Right lung (tissue), 5 donors: Measurements from ENCODE around the gene HPX. TPM values are rescaled to one million over a fixed set of nuclear protein-coding genes. Genes with fewer than 3 reads are reported as not detected.

Source experiments
- DNase-seq, 2 donors: peaks; one replicate each; pipeline ENCODE4 v3.0.0-alpha.2; 2013
- polyA plus RNA-seq, 5 donors: library from polyadenylated mRNA; unstranded; fragments of 120-200 nt; gene quantifications; one replicate each; pipeline versions ENCODE4 v1.2.1 to v1.2.3, GENCODE V29; 2013; ENCODE audit warnings: inconsistent platforms in 1 of 5, low replicate concordance in 1 of 5; ENCODE audit not compliant: insufficient read length in 5 of 5, insufficient read depth in 1 of 5

The HPX gene
- polyA plus RNA-seq, 5 donors = 5.3 to 8.8 (median 8.7) TPM

DNA sequence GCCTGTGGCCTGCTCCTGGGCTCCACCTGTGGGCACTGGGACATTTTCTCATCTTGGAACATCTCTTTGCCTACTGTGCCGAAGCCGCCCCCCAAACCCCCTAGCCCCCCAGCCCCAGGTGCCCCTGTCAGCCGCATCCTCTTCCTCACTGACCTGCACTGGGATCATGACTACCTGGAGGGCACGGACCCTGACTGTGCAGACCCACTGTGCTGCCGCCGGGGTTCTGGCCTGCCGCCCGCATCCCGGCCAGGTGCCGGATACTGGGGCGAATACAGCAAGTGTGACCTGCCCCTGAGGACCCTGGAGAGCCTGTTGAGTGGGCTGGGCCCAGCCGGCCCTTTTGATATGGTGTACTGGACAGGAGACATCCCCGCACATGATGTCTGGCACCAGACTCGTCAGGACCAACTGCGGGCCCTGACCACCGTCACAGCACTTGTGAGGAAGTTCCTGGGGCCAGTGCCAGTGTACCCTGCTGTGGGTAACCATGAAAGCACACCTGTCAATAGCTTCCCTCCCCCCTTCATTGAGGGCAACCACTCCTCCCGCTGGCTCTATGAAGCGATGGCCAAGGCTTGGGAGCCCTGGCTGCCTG is 49.2 kb downstream of the HPX start:
- DNase-seq = no peak

GRCh38 chr11:6390718-6391469 is 49.9 kb downstream of the HPX start:
- DNase-seq = no peak

DNA sequence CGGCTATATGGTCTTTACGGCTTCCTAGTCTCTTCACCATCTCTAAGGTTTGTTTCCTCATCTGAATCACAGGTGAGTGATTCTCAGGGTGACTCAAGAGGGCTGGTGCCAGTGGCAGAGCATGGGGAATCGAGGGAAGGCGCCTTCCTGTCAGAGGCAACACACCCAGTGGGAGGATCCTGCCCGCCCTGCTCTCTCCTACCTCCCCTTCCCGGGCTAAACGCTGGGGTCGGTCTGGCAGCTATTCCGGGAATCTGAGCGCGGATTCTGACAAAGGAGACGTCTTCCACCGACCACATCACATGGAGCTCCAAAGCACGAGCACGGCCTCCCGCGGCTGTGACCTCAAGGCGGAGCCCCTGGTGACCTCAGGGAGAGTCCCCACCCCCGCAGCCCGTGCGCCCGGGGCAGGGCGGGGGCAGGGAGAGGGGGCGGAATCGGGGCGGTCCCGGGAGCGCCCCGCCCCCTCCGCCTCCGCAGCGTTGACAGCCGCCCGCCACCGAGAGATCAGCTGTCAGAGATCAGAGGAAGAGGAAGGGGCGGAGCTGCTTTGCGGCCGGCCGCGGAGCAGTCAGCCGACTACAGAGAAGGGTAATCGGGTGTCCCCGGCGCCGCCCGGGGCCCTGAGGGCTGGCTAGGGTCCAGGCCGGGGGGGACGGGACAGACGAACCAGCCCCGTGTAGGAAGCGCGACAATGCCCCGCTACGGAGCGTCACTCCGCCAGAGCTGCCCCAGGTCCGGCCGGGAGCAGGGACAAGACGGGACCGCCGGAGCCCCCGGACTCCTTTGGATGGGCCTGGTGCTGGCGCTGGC is 50.7 kb downstream of the HPX start, which contains the start of gene SMPD1:
SMPD1 (plus strand) TSS at position 570 of the 813 bp plus-strand sequence; CDS start at position 695, 125 bp downstream.
- peak; percentile 89 to 91 for DNase-seq

- DNase-seq = no peak
Measured at GRCh38 chr11:6388748-6389147, 52.0 kb downstream of the HPX start.

DNA sequence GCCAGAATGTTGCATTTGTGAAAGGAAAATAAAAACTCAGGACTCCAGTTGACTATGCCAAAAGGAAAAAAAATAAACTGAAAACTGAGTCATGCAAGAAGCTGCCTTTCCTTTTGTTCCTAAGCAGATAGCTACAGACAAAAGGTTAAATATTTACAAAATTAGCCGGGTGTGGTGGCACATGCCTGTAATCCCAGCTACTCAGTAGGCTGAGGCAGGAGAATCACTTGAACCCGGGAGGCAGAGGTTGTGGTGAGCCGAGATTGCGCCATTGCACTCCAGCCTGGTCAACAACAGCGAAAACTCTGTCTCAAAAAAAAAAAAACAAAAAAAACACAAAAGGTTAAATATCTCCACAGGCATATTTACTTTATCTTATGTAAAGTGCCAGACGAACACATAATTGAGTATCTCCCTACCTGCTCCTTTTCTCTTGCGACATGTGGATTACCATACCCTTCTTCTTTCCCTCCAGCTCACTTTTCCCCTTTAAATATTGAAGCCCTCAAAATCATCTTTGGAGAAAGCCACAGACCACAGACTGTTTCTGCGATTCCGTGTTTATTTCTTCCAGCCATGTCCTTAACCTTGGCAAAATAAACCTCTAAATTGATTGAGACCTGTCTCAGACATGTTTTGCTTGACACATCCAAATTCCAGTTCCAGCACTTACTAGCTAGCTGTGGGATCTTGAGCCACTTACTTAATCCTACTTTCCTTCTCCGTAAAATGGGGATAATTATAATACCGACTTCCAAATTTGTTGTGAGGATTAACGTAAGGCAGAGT is 52.8 kb downstream of the HPX start:
- DNase-seq = no peak

GRCh38 chr11:6385046-6385777 is 55.6 kb downstream of the HPX start:
- no peak for DNase-seq

Other genes with a start within 250 kb of the HPX start
- gene OR52W1, start 241.8 kb downstream of the HPX start, polyA plus RNA-seq = under 1 TPM in 1 of 5 donors, not detected in 4; 0.22 TPM
- 1 to 10 TPM in 3 of 5 donors, under 1 TPM in 2; 0.60 to 1.8 (median 1.1) TPM for gene C11orf42, start 235.4 kb downstream of the HPX start, polyA plus RNA-seq
- gene FHIP1B, start 206.4 kb downstream of the HPX start, polyA plus RNA-seq = 10 to 100 TPM; 45.8 to 65.5 (median 60.2) TPM
- gene CNGA4, start 201.9 kb downstream of the HPX start, polyA plus RNA-seq = 1 to 10 TPM; 1.2 to 1.9 (median 1.5) TPM
- under 1 TPM; 0.18 to 0.31 (median 0.25) TPM for gene CCKBR, start 181.1 kb downstream of the HPX start, polyA plus RNA-seq
- 10 to 100 TPM; 16.1 to 53.1 (median 23.8) TPM for gene CAVIN3, start 120.5 kb downstream of the HPX start, polyA plus RNA-seq
- gene SMPD1, start 50.5 kb downstream of the HPX start, polyA plus RNA-seq = 10 to 100 TPM; 18.7 to 28.7 (median 22.0) TPM
- 10 to 100 TPM; 37.6 to 47.4 (median 44.0) TPM for gene APBB1, start 21.9 kb downstream of the HPX start, polyA plus RNA-seq
- 10 to 100 TPM; 23.1 to 37.9 (median 27.7) TPM for gene TRIM3, start 33.0 kb upstream of the HPX start, polyA plus RNA-seq
- gene ARFIP2, start 40.3 kb upstream of the HPX start, polyA plus RNA-seq = 10 to 100 TPM; 63.9 to 76.8 (median 71.8) TPM
- 10 to 100 TPM; 27.2 to 33.0 (median 29.8) TPM for gene TIMM10B, start 40.5 kb upstream of the HPX start, polyA plus RNA-seq
- 10 to 100 TPM; 11.2 to 19.3 (median 16.3) TPM for gene DNHD1, start 56.3 kb upstream of the HPX start, polyA plus RNA-seq
- 10 to 100 TPM; 20.2 to 24.9 (median 22.1) TPM for gene RRP8, start 162.6 kb upstream of the HPX start, polyA plus RNA-seq
- 100 to 1,000 TPM; 144 to 159 (median 154) TPM for gene ILK, start 162.8 kb upstream of the HPX start, polyA plus RNA-seq
- 10 to 100 TPM; 53.3 to 74.1 (median 60.9) TPM for gene TAF10, start 171.2 kb upstream of the HPX start, polyA plus RNA-seq
- 10 to 100 TPM; 57.7 to 75.5 (median 72.4) TPM for gene TPP1, start 178.4 kb upstream of the HPX start, polyA plus RNA-seq
- 10 to 100 TPM; 27.5 to 41.3 (median 35.1) TPM for gene DCHS1, start 214.8 kb upstream of the HPX start, polyA plus RNA-seq
- 10 to 100 TPM; 50.8 to 70.8 (median 53.7) TPM for gene MRPL17, start 242.4 kb upstream of the HPX start, polyA plus RNA-seq